HG03066 (cell line): ENCODE results near the gene MYH7.
"Not testable (repeated sequence)": the region's sequence is repeated elsewhere in the genome, so short reads cannot be mapped to it uniquely, and the experiment has no call there.

ENCODE experiments used
- ATAC-seq: cut with Tn5 transposase; IDR thresholded peaks from one replicate; pipeline ENCODE4 v1.9.1; 2021; ENCODE audit warnings: low read depth; ENCODE audit not compliant: unreplicated experiment

The MYH7 gene

GRCh38 chr14:23392613-23393012 lies 42.8 kb downstream of the MYH7 start:
- no peak for ATAC-seq

GRCh38 chr14:23389871-23390270 lies 45.6 kb downstream of the MYH7 start:
- ATAC-seq, result not testable (repeated sequence)

DNA sequence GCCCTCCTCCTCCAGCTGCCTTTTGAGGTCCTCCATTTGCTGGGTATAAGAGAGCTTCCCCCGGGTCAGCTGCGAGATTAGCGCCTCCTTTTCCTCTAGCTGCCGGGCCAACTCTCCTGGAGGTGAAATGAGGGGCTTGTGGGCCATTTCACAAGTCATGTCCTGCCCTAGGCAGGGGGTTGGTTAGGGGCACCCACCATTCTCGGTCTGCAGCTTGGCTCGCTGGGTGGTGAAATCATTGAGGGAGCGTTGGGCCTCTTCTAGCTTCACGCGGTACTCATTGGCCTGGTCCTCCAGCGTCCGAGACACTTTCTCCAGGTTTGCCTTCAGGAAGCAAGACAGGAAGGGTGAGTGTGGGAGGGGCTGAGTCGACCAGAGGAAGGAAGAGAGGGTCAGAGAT lies 46.1 kb downstream of the MYH7 start:
- ATAC-seq, result no peak

DNA sequence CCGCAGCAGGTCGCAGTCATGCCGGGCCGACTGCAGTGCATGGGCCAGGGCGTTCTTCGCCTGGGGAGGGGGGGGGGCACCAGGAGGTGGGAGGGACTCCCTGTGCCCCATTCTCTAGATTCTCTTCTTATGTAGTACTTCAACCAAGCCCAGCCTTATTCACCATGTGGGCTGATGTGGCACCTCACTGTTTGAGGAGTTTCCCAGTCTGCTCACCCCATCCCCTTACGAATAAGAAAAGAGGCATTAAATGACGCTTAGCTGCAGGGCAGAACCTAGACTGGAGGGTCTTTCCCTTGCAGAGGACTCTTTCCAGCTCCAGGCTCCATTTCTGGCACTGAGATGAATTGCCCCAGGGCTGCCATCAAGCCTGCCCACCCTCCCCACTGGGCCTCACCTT lies 46.5 kb downstream of the MYH7 start:
- no peak for ATAC-seq

DNA sequence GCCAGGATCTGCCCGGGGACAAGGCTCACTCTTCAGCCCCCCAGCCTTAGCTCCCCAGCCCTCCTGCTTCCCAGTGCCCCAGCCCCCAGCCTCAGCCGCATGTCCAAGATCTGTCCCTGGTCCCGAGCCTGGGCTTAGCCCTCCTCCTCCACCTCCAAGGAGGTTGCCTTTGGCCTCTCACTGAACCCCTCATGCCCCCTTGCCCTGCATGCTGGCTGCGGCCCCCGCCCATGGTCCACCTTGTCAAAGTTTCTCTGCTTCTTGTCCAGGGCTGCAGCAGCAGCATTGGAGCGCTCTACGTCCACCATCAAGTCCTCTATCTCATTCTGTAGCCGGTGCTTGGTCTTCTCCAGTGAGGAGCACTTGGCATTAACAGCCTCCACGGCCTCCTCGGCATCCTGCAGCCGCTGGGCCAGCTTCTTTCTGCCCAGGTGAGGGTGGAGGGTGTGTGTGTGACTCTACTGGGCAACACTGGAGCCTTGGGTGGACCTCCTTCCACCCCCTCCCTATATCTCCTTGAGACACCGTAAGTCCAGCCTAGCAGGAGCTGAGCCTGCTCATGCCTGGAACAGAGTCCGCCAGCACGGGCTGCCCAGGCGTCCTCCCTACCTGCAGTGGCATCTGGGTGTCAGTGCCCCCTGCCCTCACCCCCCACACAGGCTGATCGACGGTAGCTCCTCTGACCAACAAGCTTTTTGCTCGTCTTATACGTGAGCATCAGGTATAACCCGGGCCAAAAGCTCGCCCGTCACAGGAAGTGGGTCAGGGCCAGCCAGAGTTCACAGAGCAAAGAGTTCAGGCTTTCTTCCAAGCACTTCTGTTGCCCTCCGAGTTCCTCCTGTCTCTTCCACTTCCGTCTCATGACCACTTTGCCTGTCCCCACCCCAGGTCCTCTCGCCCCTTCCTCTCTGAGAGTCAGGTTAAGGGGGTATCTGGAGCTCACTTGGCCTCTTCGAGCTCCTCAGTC lies 47.3 kb downstream of the MYH7 start:
- ATAC-seq, result no peak

- no peak for ATAC-seq
These were observed 48.5 kb downstream of the MYH7 start for GRCh38 chr14:23386999-23387398.

DNA sequence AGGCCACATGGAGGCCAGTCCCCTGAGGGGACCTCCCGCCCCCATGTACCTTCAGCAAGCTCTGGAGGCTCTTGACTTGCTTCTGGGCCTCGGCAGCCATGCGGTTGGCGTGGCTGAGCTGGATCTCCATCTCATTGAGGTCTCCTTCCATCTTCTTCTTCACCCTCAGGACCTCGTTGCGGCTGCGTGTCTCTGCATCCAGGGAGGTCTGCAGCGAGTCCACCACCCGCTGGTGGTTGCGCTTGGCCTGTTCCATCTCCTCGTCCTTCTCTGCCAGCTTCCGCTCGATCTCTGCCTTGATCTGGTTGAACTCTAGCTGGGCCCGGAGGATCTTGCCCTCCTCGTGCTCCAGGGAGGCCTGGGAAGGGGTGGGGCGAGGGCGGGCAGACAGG lies 49.2 kb downstream of the MYH7 start:
- ATAC-seq, result not testable (repeated sequence)

- ATAC-seq, result no peak
These were observed 49.7 kb downstream of the MYH7 start for GRCh38 chr14:23385642-23386265.

DNA sequence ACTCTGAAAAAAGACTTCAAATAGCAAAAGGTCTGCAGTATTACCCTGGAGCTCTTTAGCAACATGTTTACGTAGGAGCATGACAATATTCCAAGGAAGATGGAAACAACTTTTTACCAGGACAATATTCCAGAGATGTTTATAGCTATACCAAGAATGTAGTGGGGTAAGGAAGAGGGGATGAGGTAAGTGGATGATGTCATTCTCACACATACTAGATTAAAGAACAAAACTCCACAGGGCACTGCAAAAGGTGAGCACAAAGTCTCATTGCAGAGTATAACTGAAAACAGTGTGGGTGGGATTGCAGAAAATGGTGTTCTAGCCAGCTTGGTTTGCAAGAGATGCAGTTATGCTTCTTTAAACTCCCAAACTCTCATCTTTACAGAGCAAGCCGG lies 50.2 kb downstream of the MYH7 start:
- ATAC-seq, result no peak

- ATAC-seq, result no peak
These were observed 50.9 kb downstream of the MYH7 start for GRCh38 chr14:23384364-23385080.

DNA sequence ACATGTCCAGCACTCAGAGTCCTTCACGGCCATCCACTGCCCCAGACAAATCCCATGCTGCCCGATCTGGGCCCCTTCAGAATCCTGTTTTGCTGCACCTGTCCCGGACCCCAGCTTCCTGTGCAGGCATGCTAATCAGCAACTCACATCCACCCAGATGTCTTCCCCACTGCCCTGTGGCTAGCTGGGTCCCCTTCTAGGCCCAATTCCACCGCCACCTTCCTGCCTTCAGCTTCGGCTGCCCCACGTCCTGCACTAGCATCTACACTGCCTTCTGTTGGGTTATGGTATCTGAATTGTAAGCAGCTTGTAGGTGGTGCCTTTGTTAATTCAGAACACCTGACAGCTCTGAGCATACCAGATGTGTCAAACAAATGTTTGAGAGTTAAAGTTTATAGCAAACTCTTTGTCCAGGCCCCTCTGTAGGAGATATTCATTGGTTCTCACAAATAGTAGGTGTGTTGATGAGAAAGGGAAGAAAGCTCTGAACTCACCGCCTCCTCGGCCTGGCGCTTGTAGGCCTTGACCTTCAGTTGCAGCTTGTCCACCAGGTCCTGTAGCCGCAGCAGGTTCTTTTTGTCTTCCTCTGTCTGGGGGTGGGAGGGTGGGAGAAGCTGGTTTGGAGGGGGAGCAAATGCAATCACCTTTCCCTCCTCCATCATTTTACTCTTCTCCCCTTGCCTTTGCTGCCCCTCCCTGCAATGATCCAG lies 52.6 kb downstream of the MYH7 start:
- ATAC-seq, result no peak

DNA sequence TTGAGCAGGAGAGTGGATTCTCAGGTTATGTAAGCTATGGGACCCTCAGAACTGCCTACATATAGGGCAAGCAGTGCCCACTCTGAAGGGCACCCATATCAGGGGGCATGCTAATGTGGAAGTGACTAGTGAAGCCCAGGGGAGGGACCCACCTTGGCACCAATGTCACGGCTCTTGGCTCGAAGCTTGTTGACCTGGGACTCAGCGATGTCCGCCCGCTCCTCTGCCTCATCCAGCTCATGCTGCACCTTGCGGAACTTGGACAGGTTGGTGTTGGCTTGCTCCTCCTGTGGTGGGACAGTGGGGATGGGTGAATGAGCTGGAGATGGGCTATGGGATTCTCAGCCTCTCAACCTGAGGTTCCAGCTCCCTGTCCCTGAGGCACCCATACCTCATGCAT lies 53.2 kb downstream of the MYH7 start:
- ATAC-seq, result no peak

- no peak for ATAC-seq
These were observed 53.6 kb downstream of the MYH7 start for GRCh38 chr14:23381871-23382270.

DNA sequence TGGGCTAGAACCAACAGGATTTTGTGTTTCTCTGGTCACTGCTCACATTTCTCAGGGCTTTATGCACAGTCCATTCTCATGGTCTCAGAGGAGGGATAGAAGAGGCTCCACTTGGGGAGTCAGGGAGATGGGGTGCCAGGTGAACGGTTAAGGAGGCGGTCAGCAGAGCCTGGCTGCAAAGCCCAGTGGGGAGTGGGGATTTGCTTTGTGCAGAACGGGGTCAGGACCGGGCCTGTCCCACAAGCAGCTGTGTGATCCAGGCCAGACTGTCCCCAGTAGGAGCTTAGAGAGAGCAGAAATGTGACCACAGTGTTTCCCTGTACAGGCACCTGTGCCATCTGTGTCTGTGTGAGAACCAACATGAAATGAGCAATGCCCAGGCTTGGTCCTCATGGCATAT lies 54.5 kb downstream of the MYH7 start:
- no peak for ATAC-seq

GRCh38 chr14:23380197-23380914 lies 55.1 kb downstream of the MYH7 start:
- ATAC-seq, result no peak

- no peak for ATAC-seq
These were observed 55.9 kb downstream of the MYH7 start for GRCh38 chr14:23379366-23380196.

DNA sequence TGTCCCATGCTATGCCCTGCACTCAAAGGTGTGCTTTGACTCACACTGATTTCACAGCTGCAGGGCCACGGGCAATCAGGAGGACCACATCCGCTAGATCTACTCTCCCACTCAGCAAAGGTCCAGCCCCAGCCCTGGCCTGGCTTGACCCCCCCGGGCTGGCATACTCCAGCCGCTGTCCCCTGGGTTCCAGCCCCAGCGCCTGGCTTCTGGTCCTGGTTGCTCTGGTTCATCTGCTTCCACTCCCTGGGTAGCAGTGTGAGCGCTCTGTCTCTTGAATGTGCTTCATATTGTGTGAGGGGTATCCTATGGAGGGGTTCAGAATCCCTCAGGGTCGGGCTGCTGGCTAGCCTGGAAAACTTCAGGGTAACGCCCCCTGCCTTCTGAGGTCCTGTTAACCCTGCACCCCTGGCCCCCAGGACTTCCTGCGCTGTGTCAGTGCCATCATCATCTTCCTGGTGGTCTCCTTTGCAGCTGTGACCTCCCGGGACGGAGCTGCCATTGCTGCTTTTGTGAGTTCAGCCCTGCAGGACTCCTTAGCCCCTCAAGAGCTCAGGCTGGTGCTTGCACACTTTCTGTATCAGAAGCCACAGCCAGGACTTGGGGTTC lies 56.7 kb downstream of the MYH7 start:
- no peak for ATAC-seq

DNA sequence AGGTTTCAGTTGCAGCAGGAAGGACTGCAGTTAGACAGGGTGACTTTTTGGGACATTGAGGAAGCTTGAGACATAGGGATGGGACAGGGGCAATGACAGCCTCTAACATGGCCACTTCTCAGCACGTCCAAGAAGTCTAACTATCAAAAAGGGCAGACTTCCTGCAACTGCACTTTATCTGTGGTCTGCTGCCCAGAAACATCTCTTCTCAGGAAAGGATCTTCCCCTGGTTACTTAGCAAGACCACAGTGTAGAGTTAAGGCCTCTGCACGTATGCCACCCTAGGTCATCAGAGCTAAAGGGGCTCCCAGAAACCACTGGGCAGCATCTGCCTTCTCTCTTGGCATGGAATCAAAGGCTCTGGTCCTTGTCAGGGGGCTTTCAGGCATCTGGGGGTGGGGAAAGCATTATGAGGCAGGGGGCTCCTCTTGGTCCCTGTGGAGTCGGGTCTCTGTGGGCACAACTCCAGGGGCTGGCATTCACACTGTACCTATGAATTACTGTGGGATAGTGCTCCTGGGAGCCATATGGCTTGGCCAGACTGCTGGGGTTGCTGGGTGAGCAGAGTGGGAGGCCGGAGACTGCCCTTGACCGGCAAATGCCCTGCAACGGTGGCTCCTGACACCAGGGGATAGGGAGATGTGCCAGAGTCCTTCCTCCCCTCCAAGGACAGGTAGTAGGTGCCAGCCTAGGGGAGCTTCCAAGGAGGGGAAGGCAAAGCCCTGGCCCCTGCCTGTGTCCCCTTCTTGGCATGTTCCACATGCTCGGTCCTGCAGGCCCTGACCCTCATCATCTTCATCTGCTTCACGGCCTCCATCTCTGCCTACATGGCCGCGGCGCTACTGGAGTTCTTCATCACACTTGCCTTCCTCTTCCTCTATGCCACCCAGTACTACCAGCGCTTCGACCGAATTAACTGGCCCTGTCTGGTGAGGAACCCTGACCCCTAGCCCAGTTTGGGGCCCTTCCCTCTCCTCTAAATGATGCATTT lies 57.6 kb downstream of the MYH7 start:
- no peak for ATAC-seq
